Loucy (cell line): ENCODE data around the gene GRM6.

ENCODE experiments used
- H2AFZ ChIP-seq: fragments of 200-600 bp; sonication (generic); 2 replicates; pipeline ENCODE4 v1.6.0; 2016; ENCODE audit warnings: antibody characterized with exemption, mild to moderate bottlenecking, low read length, moderate library complexity
- H3F3A ChIP-seq: fragments of 200-600 bp; 2 replicates; pipeline ENCODE4 v1.6.0; 2016; ENCODE audit warnings: antibody characterized with exemption, low read depth, mild to moderate bottlenecking
- H3K27me3 ChIP-seq: fragments of 200-600 bp; sonication (generic); 2 replicates; pipeline ENCODE4 v1.6.1; 2014; ENCODE audit warnings: low read length, mild to moderate bottlenecking; ENCODE audit not compliant: insufficient read depth, poor library complexity, severe bottlenecking
- H3K36me3 ChIP-seq: fragments of 200-600 bp; sonication (generic); 2 replicates; pipeline ENCODE4 v1.6.1; 2016; ENCODE audit warnings: low read length; ENCODE audit not compliant: insufficient read depth
- H3K4me1 ChIP-seq: fragments of 200-600 bp; sonication (generic); 2 replicates; pipeline ENCODE4 v1.5.1; 2014; ENCODE audit warnings: low read length, mild to moderate bottlenecking; ENCODE audit not compliant: insufficient read depth, poor library complexity, severe bottlenecking
- H3K4me2 ChIP-seq: fragments of 200-600 bp; sonication (generic); 2 replicates; pipeline ENCODE4 v1.6.0; 2014; ENCODE audit warnings: antibody characterized with exemption, low read length, low read depth, mild to moderate bottlenecking; ENCODE audit not compliant: poor library complexity, severe bottlenecking
- H3K4me3 ChIP-seq: fragments of 200-600 bp; sonication (generic); 2 replicates; pipeline ENCODE4 v1.5.1; 2014; ENCODE audit warnings: low read length, mild to moderate bottlenecking, mixed read lengths; ENCODE audit not compliant: poor library complexity, severe bottlenecking
- H3K79me2 ChIP-seq: fragments of 200-600 bp; sonication (generic); 2 replicates; pipeline ENCODE4 v1.6.1; 2014; ENCODE audit warnings: low read length; ENCODE audit not compliant: insufficient read depth
- H3K9ac ChIP-seq: fragments of 200-600 bp; sonication (generic); 2 replicates; pipeline ENCODE4 v1.6.0; 2014; ENCODE audit warnings: mild to moderate bottlenecking, low read depth, low read length, moderate library complexity; ENCODE audit not compliant: poor library complexity, severe bottlenecking
- H3K9me2 ChIP-seq: fragments of 200-600 bp; sonication (generic); replicated peaks from 2 replicates; pipeline ENCODE4 v1.6.1; 2016; ENCODE audit warnings: low read depth, low read length, mixed read lengths
- H3K9me3 ChIP-seq: fragments of 200-600 bp; sonication (generic); 2 replicates; pipeline ENCODE4 v1.6.1; 2014; ENCODE audit warnings: mild to moderate bottlenecking, antibody characterized with exemption, low read length, low read depth; ENCODE audit not compliant: insufficient read depth
- H4K20me1 ChIP-seq: fragments of 200-600 bp; sonication (generic); 2 replicates; pipeline ENCODE4 v1.6.0; 2014; ENCODE audit warnings: antibody characterized with exemption, low read length, mild to moderate bottlenecking; ENCODE audit not compliant: insufficient read depth, poor library complexity, severe bottlenecking
- EZH2phosphoT487 ChIP-seq: fragments of 200-600 bp; IDR thresholded peaks from 2 replicates; pipeline ENCODE4 v1.6.1; 2018; ENCODE audit warnings: antibody characterized with exemption, mild to moderate bottlenecking, moderate library complexity, borderline replicate concordance
- TF ChIP-seq, protein P1 (sequence below): fragments of 200-600 bp; sonication (generic); conservative IDR thresholded peaks from 2 replicates; pipeline ENCODE4 v1.5.1; 2014; ENCODE audit warnings: mild to moderate bottlenecking, antibody characterized with exemption, low read length

GRM6 gene

GRCh38 chr5:178993955-178994579 is 1.1 kb downstream of the GRM6 start:
- Histone ChIP-seq H2AFZ (no peak overlapping the region), H3K27me3 (no peaks in the 10 kb centered on the region), H3K9me3 (no peaks in the 10 kb centered on the region), H4K20me1 (no peaks in the 10 kb centered on the region), H3K9me2 (no peaks in the 10 kb centered on the region), H3K4me3 (no peak overlapping the region), H3K79me2 (no peaks in the 10 kb centered on the region), H3K36me3 (no peaks in the 10 kb centered on the region), H3K4me2 (no peak overlapping the region), H3K9ac (no peak overlapping the region), H3K4me1 (no peaks in the 10 kb centered on the region), H3F3A (no peaks in the 10 kb centered on the region)
- no peak for TF ChIP-seq EZH2phosphoT487
- TF ChIP-seq, protein P1, sequence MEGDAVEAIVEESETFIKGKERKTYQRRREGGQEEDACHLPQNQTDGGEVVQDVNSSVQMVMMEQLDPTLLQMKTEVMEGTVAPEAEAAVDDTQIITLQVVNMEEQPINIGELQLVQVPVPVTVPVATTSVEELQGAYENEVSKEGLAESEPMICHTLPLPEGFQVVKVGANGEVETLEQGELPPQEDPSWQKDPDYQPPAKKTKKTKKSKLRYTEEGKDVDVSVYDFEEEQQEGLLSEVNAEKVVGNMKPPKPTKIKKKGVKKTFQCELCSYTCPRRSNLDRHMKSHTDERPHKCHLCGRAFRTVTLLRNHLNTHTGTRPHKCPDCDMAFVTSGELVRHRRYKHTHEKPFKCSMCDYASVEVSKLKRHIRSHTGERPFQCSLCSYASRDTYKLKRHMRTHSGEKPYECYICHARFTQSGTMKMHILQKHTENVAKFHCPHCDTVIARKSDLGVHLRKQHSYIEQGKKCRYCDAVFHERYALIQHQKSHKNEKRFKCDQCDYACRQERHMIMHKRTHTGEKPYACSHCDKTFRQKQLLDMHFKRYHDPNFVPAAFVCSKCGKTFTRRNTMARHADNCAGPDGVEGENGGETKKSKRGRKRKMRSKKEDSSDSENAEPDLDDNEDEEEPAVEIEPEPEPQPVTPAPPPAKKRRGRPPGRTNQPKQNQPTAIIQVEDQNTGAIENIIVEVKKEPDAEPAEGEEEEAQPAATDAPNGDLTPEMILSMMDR, result no peak

DNA sequence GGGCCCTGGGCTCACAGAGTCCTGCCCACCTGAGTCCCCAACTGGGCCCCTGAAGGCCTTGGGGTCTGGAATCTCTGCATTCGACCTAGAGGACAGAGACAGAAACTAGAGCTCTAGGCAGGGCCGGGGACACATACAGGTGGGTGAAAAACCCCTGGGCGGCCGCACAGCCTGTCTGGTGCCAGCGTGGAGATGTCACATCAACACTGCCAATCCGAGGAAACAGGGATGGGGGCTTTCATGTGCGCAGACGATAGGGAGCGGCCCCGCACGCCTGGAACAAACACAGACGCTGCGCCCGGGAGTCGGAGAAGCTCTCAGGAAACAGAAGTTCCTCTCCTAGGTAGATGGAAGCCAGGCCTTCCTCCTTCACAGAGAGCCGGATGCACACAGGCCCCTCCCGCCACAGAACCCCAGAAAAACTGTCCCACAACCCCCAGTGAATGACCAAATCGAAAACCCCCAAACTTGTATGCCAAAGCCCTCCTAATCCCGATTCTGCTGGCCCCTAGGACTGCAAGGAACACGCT is 1.8 kb downstream of the GRM6 start:
- H3K9me3 ChIP-seq, result no peaks in the 10 kb centered on the region
- no peaks in the 10 kb centered on the region for H3F3A ChIP-seq
- no peaks in the 10 kb centered on the region for H3K4me1 ChIP-seq
- H3K4me3 ChIP-seq, result no peak overlapping the region
- H3K79me2 ChIP-seq, result no peaks in the 10 kb centered on the region
- H3K9me2 ChIP-seq, result no peaks in the 10 kb centered on the region
- no peaks in the 10 kb centered on the region for H4K20me1 ChIP-seq
- H3K4me2 ChIP-seq, result no peak overlapping the region
- H3K36me3 ChIP-seq, result no peaks in the 10 kb centered on the region
- H3K9ac ChIP-seq, result no peak overlapping the region
- no peaks in the 10 kb centered on the region for H3K27me3 ChIP-seq
- no peak for TF ChIP-seq EZH2phosphoT487
- TF ChIP-seq, protein P1, result no peak
- no peak overlapping the region for H2AFZ ChIP-seq

DNA sequence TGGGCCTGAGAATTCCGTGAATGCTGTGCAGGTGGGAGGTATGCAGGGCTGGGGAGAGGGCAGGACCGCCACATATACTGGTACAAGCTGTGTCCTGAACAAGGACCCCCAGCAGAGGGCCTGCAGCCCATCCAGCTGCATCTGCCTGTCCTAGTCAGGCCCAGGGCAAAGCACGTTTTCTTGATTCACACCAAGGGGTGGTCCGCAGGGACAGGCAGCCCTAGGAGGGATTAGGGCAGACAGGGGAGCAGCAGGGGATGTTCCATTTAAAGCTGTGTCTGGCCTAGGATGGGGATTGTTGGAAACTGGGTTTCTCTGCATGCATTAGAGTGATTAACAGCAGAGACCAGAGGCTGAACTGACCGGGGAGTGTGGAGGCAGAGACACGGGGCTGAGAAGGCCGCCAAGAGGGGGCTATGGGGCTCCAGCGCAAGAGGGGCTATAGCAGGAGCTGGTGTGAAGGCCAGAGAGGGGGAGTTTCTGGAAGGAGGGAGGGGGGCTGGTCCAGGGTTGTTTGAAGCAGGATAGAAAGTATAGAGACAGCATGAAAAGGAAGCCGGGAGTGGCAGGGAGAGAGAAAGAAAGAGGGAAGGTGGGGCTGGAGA is 2.7 kb downstream of the GRM6 start:
- TF ChIP-seq EZH2phosphoT487, result no peak
- TF ChIP-seq, protein P1, result no peak
- H3K9me3 ChIP-seq, result no peaks in the 10 kb centered on the region
- H3K79me2 ChIP-seq, result no peaks in the 10 kb centered on the region
- no peaks in the 10 kb centered on the region for H3K4me1 ChIP-seq
- no peak overlapping the region for H3K4me3 ChIP-seq
- H3F3A ChIP-seq, result no peaks in the 10 kb centered on the region
- H3K27me3 ChIP-seq, result no peaks in the 10 kb centered on the region
- no peak overlapping the region for H2AFZ ChIP-seq
- no peaks in the 10 kb centered on the region for H4K20me1 ChIP-seq
- H3K36me3 ChIP-seq, result no peaks in the 10 kb centered on the region
- H3K9ac ChIP-seq, result no peak overlapping the region
- no peak overlapping the region for H3K4me2 ChIP-seq
- H3K9me2 ChIP-seq, result no peaks in the 10 kb centered on the region
